ENCODE data around the gene BICDL1. TPM values are rescaled to one million over a fixed set of nuclear protein-coding genes. Genes with fewer than 3 reads are reported as not detected.

The BICDL1 gene
- total and polyA plus RNA-seq, 2 of the 4 experiments (the other 2 are of a cell fraction), result not detected

DNA sequence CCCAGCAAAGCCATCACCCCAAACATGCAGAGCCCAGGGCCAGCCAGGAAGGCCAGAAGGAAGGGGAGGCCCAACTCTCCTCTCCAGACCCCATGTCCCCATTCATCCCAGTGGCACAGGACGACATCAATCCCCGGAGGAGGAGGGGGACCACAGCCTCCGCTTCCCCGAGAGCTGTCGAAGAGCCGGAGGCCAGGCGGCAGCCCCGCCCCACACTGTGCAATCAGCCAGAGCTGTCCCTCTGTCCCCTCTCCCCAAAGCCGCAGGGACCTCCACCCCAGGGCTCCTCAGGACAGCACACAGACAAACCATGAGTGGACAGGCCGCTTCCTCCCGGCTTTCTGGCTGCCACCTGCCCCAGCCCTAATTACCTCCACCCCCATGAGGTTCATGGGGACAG is 110.7 kb downstream of the BICDL1 start:
- in situ Hi-C loops (cut with MboI; ENCODE audit: low sequenced_read_pairs) (loop anchor here (25.0 kb wide), 1 partner anchor 1737 kb away; the partner anchor contains the start of gene TAOK3), dilution Hi-C loops (cut with HindIII; ENCODE audit: low sequenced_read_pairs, unreplicated experiment) (no loop called here), intact Hi-C loops (cut with micrococcal nuclease) (no loop called here)
- Histone ChIP-seq H3K9me3 (ENCODE audit: control insufficient read depth, insufficient read depth, low read length) (no peaks in the 10 kb centered on the region), H3K27me3 (ENCODE audit: control insufficient read depth, insufficient read depth, low read length) (no peaks in the 10 kb centered on the region), H3K4me1 (ENCODE audit: control insufficient read depth, insufficient read depth, low read length) (peaks cover 7% of the 10 kb centered on the region; the same call in 1 of the 2 replicates), H3K36me3 (ENCODE audit: control insufficient read depth, insufficient read depth, low read length) (peaks cover 61% of the 10 kb centered on the region), H2AK5ac (ENCODE audit: low read depth, low read length) (no peak overlapping the region), H3K14ac (replicated peaks; ENCODE audit: low read depth, low read length) (no peak overlapping the region), H3K9me1 (ENCODE audit: insufficient read depth, low read length) (peaks cover 8% of the 10 kb centered on the region), H3K4me2 (ENCODE audit: low read depth, low read length) (no peak overlapping the region), H4K8ac (ENCODE audit: low read depth in 2 of 2, low read length in 2 of 2) (no peak overlapping the region), H3K56ac (ENCODE audit: extremely low read depth, insufficient read depth, low read length) (no peak overlapping the region), H3K9ac (ENCODE audit: low read depth, low read length) (no peak overlapping the region), H3K4me3 (ENCODE audit: insufficient read depth, low read depth, low read length) (no peak overlapping the region), H3K23ac (ENCODE audit: low read depth, low read length) (no peak overlapping the region), H2AK9ac (replicated peaks; ENCODE audit: low read depth, low read length, poor library complexity) (no peak overlapping the region), H2BK120ac (ENCODE audit: low read depth, low read length) (no peak overlapping the region), H4K91ac (ENCODE audit: insufficient read depth, low read depth, low read length) (no peak overlapping the region), H2AFZ (replicated peaks; ENCODE audit: low read length, poor library complexity) (no peak overlapping the region), H3K18ac (ENCODE audit: low read depth, low read length) (no peak overlapping the region), H4K5ac (ENCODE audit: low read depth, low read length) (no peak overlapping the region), H3K4ac (ENCODE audit: low read depth, low read length) (no peak overlapping the region), H3K27ac (ENCODE audit: insufficient read depth, low read length) (no peak overlapping the region), H2BK15ac (ENCODE audit: low read depth, low read length) (no peak overlapping the region), H2BK5ac (ENCODE audit: low read depth, low read length, poor library complexity, severe bottlenecking) (no peak overlapping the region), H4K20me1 (ENCODE audit: insufficient read depth, low read length) (peaks cover 75% of the 10 kb centered on the region), H3K79me1 (ENCODE audit: low read depth in 1 of 2, low read length in 2 of 2) (peaks cover 12 to 77% of the 10 kb centered on the region in 2 experiments), H2BK20ac (ENCODE audit: low read depth, low read length) (no peak overlapping the region)
- WGBS, 2 experiments (ENCODE audit: extremely low coverage in 2 of 2, insufficient read length in 1 of 2), result no CpG with 5 or more reads among the region's 11 CpGs
- no peak for DNase-seq
- CTCF ChIA-PET, result interaction anchor here (1.2 kb wide), 1 partner anchor 12 kb away, joined by 4 read pairs; no protein-coding TSS in a partner anchor
- TF ChIP-seq CEBPB (IDR thresholded peaks at IDR 0.05; ENCODE audit: low read depth, low read length), result no peak
- TF ChIP-seq RCOR1 (IDR thresholded peaks at IDR 0.05; ENCODE audit: insufficient replicate concordance, low read length), result no peak
- TF ChIP-seq FOS (IDR thresholded peaks at IDR 0.05; ENCODE audit: low read depth, low read length), result no peak
- no peak for TF ChIP-seq CHD1 (IDR thresholded peaks at IDR 0.05; ENCODE audit: low read depth, low read length)
- no peak for TF ChIP-seq NFE2L2 (IDR thresholded peaks at IDR 0.05; ENCODE audit: low read depth, low read length)
- TF ChIP-seq, protein P1, sequence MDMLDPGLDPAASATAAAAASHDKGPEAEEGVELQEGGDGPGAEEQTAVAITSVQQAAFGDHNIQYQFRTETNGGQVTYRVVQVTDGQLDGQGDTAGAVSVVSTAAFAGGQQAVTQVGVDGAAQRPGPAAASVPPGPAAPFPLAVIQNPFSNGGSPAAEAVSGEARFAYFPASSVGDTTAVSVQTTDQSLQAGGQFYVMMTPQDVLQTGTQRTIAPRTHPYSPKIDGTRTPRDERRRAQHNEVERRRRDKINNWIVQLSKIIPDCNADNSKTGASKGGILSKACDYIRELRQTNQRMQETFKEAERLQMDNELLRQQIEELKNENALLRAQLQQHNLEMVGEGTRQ (IDR thresholded peaks at IDR 0.05; ENCODE audit: low read depth, low read length), result no peak
- TF ChIP-seq, protein P2, sequence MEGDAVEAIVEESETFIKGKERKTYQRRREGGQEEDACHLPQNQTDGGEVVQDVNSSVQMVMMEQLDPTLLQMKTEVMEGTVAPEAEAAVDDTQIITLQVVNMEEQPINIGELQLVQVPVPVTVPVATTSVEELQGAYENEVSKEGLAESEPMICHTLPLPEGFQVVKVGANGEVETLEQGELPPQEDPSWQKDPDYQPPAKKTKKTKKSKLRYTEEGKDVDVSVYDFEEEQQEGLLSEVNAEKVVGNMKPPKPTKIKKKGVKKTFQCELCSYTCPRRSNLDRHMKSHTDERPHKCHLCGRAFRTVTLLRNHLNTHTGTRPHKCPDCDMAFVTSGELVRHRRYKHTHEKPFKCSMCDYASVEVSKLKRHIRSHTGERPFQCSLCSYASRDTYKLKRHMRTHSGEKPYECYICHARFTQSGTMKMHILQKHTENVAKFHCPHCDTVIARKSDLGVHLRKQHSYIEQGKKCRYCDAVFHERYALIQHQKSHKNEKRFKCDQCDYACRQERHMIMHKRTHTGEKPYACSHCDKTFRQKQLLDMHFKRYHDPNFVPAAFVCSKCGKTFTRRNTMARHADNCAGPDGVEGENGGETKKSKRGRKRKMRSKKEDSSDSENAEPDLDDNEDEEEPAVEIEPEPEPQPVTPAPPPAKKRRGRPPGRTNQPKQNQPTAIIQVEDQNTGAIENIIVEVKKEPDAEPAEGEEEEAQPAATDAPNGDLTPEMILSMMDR (conservative IDR thresholded peaks at IDR 0.05; ENCODE audit: low read depth, low read length), result no peak
- no peak for TF ChIP-seq BHLHE40 (IDR thresholded peaks at IDR 0.05; ENCODE audit: low read depth, low read length)
- TF ChIP-seq MAFK (IDR thresholded peaks at IDR 0.05; ENCODE audit: low read depth, low read length), result no peak
- TF ChIP-seq RFX5 (IDR thresholded peaks at IDR 0.05; ENCODE audit: low read depth, low read length), result no peak
- TF ChIP-seq MAZ (IDR thresholded peaks at IDR 0.05; ENCODE audit: borderline replicate concordance, low read depth, low read length), result no peak
- TF ChIP-seq, protein P3, sequence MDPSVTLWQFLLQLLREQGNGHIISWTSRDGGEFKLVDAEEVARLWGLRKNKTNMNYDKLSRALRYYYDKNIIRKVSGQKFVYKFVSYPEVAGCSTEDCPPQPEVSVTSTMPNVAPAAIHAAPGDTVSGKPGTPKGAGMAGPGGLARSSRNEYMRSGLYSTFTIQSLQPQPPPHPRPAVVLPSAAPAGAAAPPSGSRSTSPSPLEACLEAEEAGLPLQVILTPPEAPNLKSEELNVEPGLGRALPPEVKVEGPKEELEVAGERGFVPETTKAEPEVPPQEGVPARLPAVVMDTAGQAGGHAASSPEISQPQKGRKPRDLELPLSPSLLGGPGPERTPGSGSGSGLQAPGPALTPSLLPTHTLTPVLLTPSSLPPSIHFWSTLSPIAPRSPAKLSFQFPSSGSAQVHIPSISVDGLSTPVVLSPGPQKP (IDR thresholded peaks at IDR 0.05; ENCODE audit: borderline replicate concordance, low read depth, low read length), result no peak
- BruUV-seq (replicated peaks), result no TSS peak
- POLR2A ChIA-PET (ENCODE audit: unreplicated experiment), result no interaction called here
- ATAC-seq (ENCODE audit: low read depth), result no peak

Data from IMR-90 (cell line).